GM23338 (cell line): ENCODE results near the gene PNPLA7. TPM values are rescaled to one million over a fixed set of nuclear protein-coding genes. Genes with fewer than 3 reads are reported as not detected.

Source experiments
- ATAC-seq: fragments of 200-7000 bp; cut with Tn5 transposase; 3 replicates; pipeline ENCODE4 v1.9.1; 2020
- DNase-seq: peaks from one replicate; pipeline ENCODE4 v3.0.0-alpha.2; 2015; ENCODE audit warnings: low spot score
- H2AFZ ChIP-seq: fragments of 200-600 bp; sonication (generic); 2 replicates; pipeline ENCODE4 v1.8.0; 2016; ENCODE audit warnings: antibody characterized with exemption, mild to moderate bottlenecking, moderate library complexity
- H3F3A ChIP-seq: fragments of 200-600 bp; sonication (generic); replicated peaks from 2 replicates; pipeline ENCODE4 v1.8.0; 2017; ENCODE audit warnings: antibody characterized with exemption, mixed run types, low read depth
- H3K27ac ChIP-seq: fragments of 200-600 bp; sonication (generic); 2 replicates; pipeline ENCODE4 v1.6.1; 2016; ENCODE audit warnings: low read depth
- H3K27me3 ChIP-seq: fragments of 200-600 bp; sonication (generic); 2 replicates; pipeline ENCODE4 v1.8.0; 2016; ENCODE audit warnings: mild to moderate bottlenecking, mixed run types, moderate library complexity; ENCODE audit not compliant: insufficient read depth
- H3K36me3 ChIP-seq: fragments of 200-600 bp; sonication (generic); 2 replicates; pipeline ENCODE4 v1.8.0; 2016; ENCODE audit warnings: mild to moderate bottlenecking; ENCODE audit not compliant: insufficient read depth
- H3K4me1 ChIP-seq: fragments of 200-600 bp; sonication (generic); 2 replicates; pipeline ENCODE4 v1.8.0; 2016; ENCODE audit warnings: mild to moderate bottlenecking, moderate library complexity; ENCODE audit not compliant: insufficient read depth
- H3K4me2 ChIP-seq: fragments of 200-600 bp; sonication (generic); 2 replicates; pipeline ENCODE4 v1.7.1; 2017; ENCODE audit warnings: mixed run types
- H3K4me3 ChIP-seq: fragments of 200-600 bp; sonication (generic); 2 replicates; pipeline ENCODE4 v1.6.1; 2016; ENCODE audit warnings: mixed run types
- H3K79me2 ChIP-seq: fragments of 200-600 bp; sonication (generic); replicated peaks from 2 replicates; pipeline ENCODE4 v1.8.0; 2017; ENCODE audit warnings: mild to moderate bottlenecking; ENCODE audit not compliant: insufficient read depth
- H3K9me2 ChIP-seq: fragments of 200-600 bp; sonication (generic); 2 replicates; pipeline ENCODE4 v1.8.0; 2017; ENCODE audit not compliant: insufficient read depth
- H4K20me1 ChIP-seq: fragments of 200-600 bp; sonication (generic); replicated peaks from 2 replicates; pipeline ENCODE4 v1.8.0; 2017; ENCODE audit warnings: mild to moderate bottlenecking; ENCODE audit not compliant: insufficient read depth
- H3K27ac Mint-ChIP-seq: 2 replicates; pipeline ENCODE4 v1.8.0; 2020; ENCODE audit warnings: inconsistent platforms, mild to moderate bottlenecking, moderate library complexity, mixed read lengths
- H3K27me3 Mint-ChIP-seq: 3 replicates; pipeline ENCODE4 v1.8.0; 2022; ENCODE audit warnings: low read depth, mild to moderate bottlenecking, moderate library complexity, mixed read lengths, inconsistent platforms; ENCODE audit not compliant: insufficient read depth, poor library complexity
- H3K36me3 Mint-ChIP-seq: 3 replicates; pipeline ENCODE4 v1.8.0; 2021; ENCODE audit warnings: low read depth, mild to moderate bottlenecking, inconsistent platforms, moderate library complexity, mixed read lengths
- H3K4me1 Mint-ChIP-seq: 3 replicates; pipeline ENCODE4 v1.8.0; 2020; ENCODE audit warnings: mild to moderate bottlenecking, inconsistent platforms, mixed read lengths
- H3K4me3 Mint-ChIP-seq: 3 replicates; pipeline ENCODE4 v1.8.0; 2021; ENCODE audit warnings: moderate library complexity, mild to moderate bottlenecking, inconsistent platforms, mixed read lengths
- H3K9me3 Mint-ChIP-seq: 3 replicates; pipeline ENCODE4 v1.8.0; 2020; ENCODE audit warnings: moderate library complexity, mild to moderate bottlenecking, inconsistent platforms, mixed read lengths
- CREB1 ChIP-seq: fragments of 250-450 bp; sonication (Bioruptor Pico); IDR thresholded peaks from 2 replicates; pipeline ENCODE4 v1.5.0; 2020; ENCODE audit warnings: low read depth, mild to moderate bottlenecking, moderate library complexity
- CTCF ChIP-seq, 2 experiments: fragments of 200-600 bp in 1 of 2; sonication (generic) in 1 of 2; conservative IDR thresholded peaks; 2 replicates each; pipeline versions ENCODE4 v1.5.1 to v1.6.1; 2016 to 2017; ENCODE audit warnings: antibody characterized with exemption in 2 of 2, low read depth in 2 of 2, mild to moderate bottlenecking in 2 of 2, moderate library complexity in 1 of 2
- ETS1 ChIP-seq: IDR thresholded peaks from 2 replicates; pipeline ENCODE4 v1.6.1; 2016; ENCODE audit warnings: antibody characterized with exemption
- EZH2 ChIP-seq: fragments of 200-600 bp; sonication (generic); IDR thresholded peaks from one replicate; pipeline ENCODE4 v1.8.0; 2017; ENCODE audit warnings: antibody characterized with exemption, mild to moderate bottlenecking, low read depth; ENCODE audit not compliant: unreplicated experiment
- EZH2phosphoT487 ChIP-seq: fragments of 200-600 bp; sonication (generic); IDR thresholded peaks from one replicate; pipeline ENCODE4 v1.8.1; 2018; ENCODE audit warnings: antibody characterized with exemption; ENCODE audit not compliant: unreplicated experiment
- JUNB ChIP-seq: IDR thresholded peaks from one replicate; pipeline ENCODE4 v1.6.1; 2016; ENCODE audit warnings: antibody characterized with exemption; ENCODE audit not compliant: unreplicated experiment
- NANOG ChIP-seq: IDR thresholded peaks from 2 replicates; pipeline ENCODE4 v1.6.1; 2016; ENCODE audit warnings: antibody characterized with exemption, borderline replicate concordance
- POLR2AphosphoS5 ChIP-seq: IDR thresholded peaks from 2 replicates; pipeline ENCODE4 v1.6.1; 2016; ENCODE audit warnings: antibody characterized with exemption, low read depth
- REST ChIP-seq: IDR thresholded peaks from one replicate; pipeline ENCODE4 v1.6.1; 2018; ENCODE audit warnings: antibody characterized with exemption; ENCODE audit not compliant: unreplicated experiment
- STAT1 ChIP-seq: IDR thresholded peaks from one replicate; pipeline ENCODE4 v1.6.1; 2016; ENCODE audit warnings: antibody characterized with exemption; ENCODE audit not compliant: unreplicated experiment
- ZNF114 ChIP-seq: fragments of 250-450 bp; sonication (Bioruptor Pico); IDR thresholded peaks from 2 replicates; pipeline ENCODE4 v1.5.0; 2020; ENCODE audit warnings: mild to moderate bottlenecking, moderate library complexity
- ZNF331 ChIP-seq: fragments of 250-450 bp; sonication (Bioruptor Pico); IDR thresholded peaks from 2 replicates; pipeline ENCODE4 v1.5.0; 2020; ENCODE audit warnings: low read depth, mild to moderate bottlenecking, moderate library complexity
- ZNF462 ChIP-seq: fragments of 250-450 bp; sonication (Bioruptor Pico); IDR thresholded peaks from 2 replicates; pipeline ENCODE4 v1.5.0; 2020; ENCODE audit warnings: mild to moderate bottlenecking, moderate library complexity
- polyA plus RNA-seq: library from polyadenylated mRNA; unstranded; fragments of >200 nt; fragmentation: Nextera tagmentation; extraction: Ambion mirVana; gene quantifications from 2 replicates; pipeline ENCODE4 v1.2.1, GENCODE V29; 2016
- total RNA-seq: library from RNA; depleted of rRNA; stranded (reverse); fragments of >200 nt; shearing (Covaris generic); gene quantifications from 2 replicates; pipeline ENCODE4 v1.2.3, GENCODE V29; 2014

The PNPLA7 gene
- total and polyA plus RNA-seq, 2 experiments from 2014 or later = 0.45 to 0.80 TPM

GRCh38 chr9:137516144-137516917, 33.9 kb downstream of the PNPLA7 start:
- no peaks in the 10 kb centered on the region for H4K20me1 ChIP-seq
- peaks cover 11% of the 10 kb centered on the region for H3K27me3 Mint-ChIP-seq
- peaks cover 13% of the 10 kb centered on the region for H3K9me3 Mint-ChIP-seq
- H3K27ac Mint-ChIP-seq = no peak overlapping the region
- ATAC-seq (peak; percentile 78; the same call in 2 of the 3 replicates), DNase-seq (peak; percentile 46)
- no peaks in the 10 kb centered on the region for H3K4me1 ChIP-seq
- no peak overlapping the region for H3K27ac ChIP-seq
- H3K36me3 ChIP-seq = no peaks in the 10 kb centered on the region
- no peaks in the 10 kb centered on the region for H3F3A ChIP-seq
- no peak for TF ChIP-seq POLR2AphosphoS5
- TF ChIP-seq JUNB = no peak
- no peak for TF ChIP-seq ZNF114 (CRISPR knock-in tag)
- no peak for TF ChIP-seq EZH2
- no peak for TF ChIP-seq ZNF462 (CRISPR knock-in tag)
- TF ChIP-seq REST = no peak
- TF ChIP-seq ZNF331 = no peak
- TF ChIP-seq ETS1 = no peak
- no peak for TF ChIP-seq STAT1
- no peak for TF ChIP-seq NANOG
- TF ChIP-seq EZH2phosphoT487 = no peak
- no peak for TF ChIP-seq CREB1
- TF ChIP-seq CTCF (conservative IDR thresholded peaks at IDR 0.05; ENCODE audit: low read depth in 2 of 2) = no peak
- H3K4me3 ChIP-seq = no peak overlapping the region
- no peak overlapping the region for H2AFZ ChIP-seq
- H3K4me2 ChIP-seq = no peak overlapping the region
- peaks cover 15% of the 10 kb centered on the region; the same call in 2 of the 3 replicates for H3K36me3 Mint-ChIP-seq
- no peak overlapping the region for H3K4me3 Mint-ChIP-seq
- H3K79me2 ChIP-seq = no peaks in the 10 kb centered on the region
- no peaks in the 10 kb centered on the region for H3K27me3 ChIP-seq
- peaks cover 2% of the 10 kb centered on the region; the same call in 1 of the 3 replicates for H3K4me1 Mint-ChIP-seq
- H3K9me2 ChIP-seq = no peaks in the 10 kb centered on the region
